ENCODE results near the gene DEFB128.

- TF ChIP-seq POLR2A (IDR thresholded peaks at IDR 0.05; ENCODE audit: low read depth, low read length) = no peak
- TF ChIP-seq TAF1 (IDR thresholded peaks at IDR 0.05; ENCODE audit: low read depth, low read length) = no peak
- no peak for TF ChIP-seq PAX5 (IDR thresholded peaks at IDR 0.05; ENCODE audit: insufficient read depth, low read length, severe bottlenecking)
- TF ChIP-seq POLR2AphosphoS5 (IDR thresholded peaks at IDR 0.05; ENCODE audit: low read depth, low read length) = no peak
- no peak for TF ChIP-seq POU2F2 (IDR thresholded peaks at IDR 0.05; ENCODE audit: low read depth, low read length)
Measured at GRCh38 chr20:187733-188132, 1.8 kb downstream of the DEFB128 start.
